ENCODE measurements around the gene HGFAC. TPM values are rescaled to one million over a fixed set of nuclear protein-coding genes. Genes with fewer than 3 reads are reported as not detected.

HGFAC gene
- total RNA-seq, 3 donors from 2014 or later: 0.95 TPM; not detected in 2

- ATAC-seq (no peak), DNase-seq (no peak)
- TF ChIP-seq, protein P1, sequence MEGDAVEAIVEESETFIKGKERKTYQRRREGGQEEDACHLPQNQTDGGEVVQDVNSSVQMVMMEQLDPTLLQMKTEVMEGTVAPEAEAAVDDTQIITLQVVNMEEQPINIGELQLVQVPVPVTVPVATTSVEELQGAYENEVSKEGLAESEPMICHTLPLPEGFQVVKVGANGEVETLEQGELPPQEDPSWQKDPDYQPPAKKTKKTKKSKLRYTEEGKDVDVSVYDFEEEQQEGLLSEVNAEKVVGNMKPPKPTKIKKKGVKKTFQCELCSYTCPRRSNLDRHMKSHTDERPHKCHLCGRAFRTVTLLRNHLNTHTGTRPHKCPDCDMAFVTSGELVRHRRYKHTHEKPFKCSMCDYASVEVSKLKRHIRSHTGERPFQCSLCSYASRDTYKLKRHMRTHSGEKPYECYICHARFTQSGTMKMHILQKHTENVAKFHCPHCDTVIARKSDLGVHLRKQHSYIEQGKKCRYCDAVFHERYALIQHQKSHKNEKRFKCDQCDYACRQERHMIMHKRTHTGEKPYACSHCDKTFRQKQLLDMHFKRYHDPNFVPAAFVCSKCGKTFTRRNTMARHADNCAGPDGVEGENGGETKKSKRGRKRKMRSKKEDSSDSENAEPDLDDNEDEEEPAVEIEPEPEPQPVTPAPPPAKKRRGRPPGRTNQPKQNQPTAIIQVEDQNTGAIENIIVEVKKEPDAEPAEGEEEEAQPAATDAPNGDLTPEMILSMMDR (IDR thresholded peaks at IDR 0.05): no peak
- Histone ChIP-seq H3K9me3 (no peaks in the 10 kb centered on the region), H3K36me3 (ENCODE audit: low read depth) (no peaks in the 10 kb centered on the region), H3K4me1 (ENCODE audit: low read depth) (no peaks in the 10 kb centered on the region), H3K4me3 (no peak overlapping the region)
- intact Hi-C loops (cut with DNase I, micrococcal nuclease): no loop called here
These were observed 17.2 kb upstream of the HGFAC start for GRCh38 chr4:3424522-3425095.

GRCh38 chr4:3426465-3427133 lies 15.2 kb upstream of the HGFAC start:
- no peaks in the 10 kb centered on the region for H3K4me1 ChIP-seq (ENCODE audit: low read depth)
- H3K9me3 ChIP-seq: no peaks in the 10 kb centered on the region
- TF ChIP-seq, protein P1 (IDR thresholded peaks at IDR 0.05): no peak
- H3K36me3 ChIP-seq (ENCODE audit: low read depth): no peaks in the 10 kb centered on the region
- ATAC-seq (no peak), DNase-seq (no peak)
- H3K4me3 ChIP-seq: no peak overlapping the region
- intact Hi-C loops (cut with DNase I, micrococcal nuclease): no loop called here

GRCh38 chr4:3427134-3427476 lies 14.7 kb upstream of the HGFAC start:
- TF ChIP-seq, protein P1 (IDR thresholded peaks at IDR 0.05): no peak

GRCh38 chr4:3427706-3428446 lies 13.9 kb upstream of the HGFAC start:
- intact Hi-C loops (cut with DNase I, micrococcal nuclease): no loop called here
- ATAC-seq (no peak), DNase-seq (no peak)
- Histone ChIP-seq H3K36me3 (ENCODE audit: low read depth) (no peaks in the 10 kb centered on the region), H3K4me1 (ENCODE audit: low read depth) (no peaks in the 10 kb centered on the region), H3K4me3 (no peak overlapping the region), H3K9me3 (no peaks in the 10 kb centered on the region)
- TF ChIP-seq, protein P1 (IDR thresholded peaks at IDR 0.05): no peak

More at GRCh38 chr4:3427134-3427476, 14.7 kb upstream of the HGFAC start:
- no peak for DNase-seq
- H3K4me3 ChIP-seq: no peak overlapping the region
- no peaks in the 10 kb centered on the region for H3K36me3 ChIP-seq (ENCODE audit: low read depth)
- no peak for ATAC-seq
- intact Hi-C loops (cut with DNase I, micrococcal nuclease): no loop called here
- H3K9me3 ChIP-seq: no peaks in the 10 kb centered on the region
- H3K4me1 ChIP-seq (ENCODE audit: low read depth): no peaks in the 10 kb centered on the region

DNA sequence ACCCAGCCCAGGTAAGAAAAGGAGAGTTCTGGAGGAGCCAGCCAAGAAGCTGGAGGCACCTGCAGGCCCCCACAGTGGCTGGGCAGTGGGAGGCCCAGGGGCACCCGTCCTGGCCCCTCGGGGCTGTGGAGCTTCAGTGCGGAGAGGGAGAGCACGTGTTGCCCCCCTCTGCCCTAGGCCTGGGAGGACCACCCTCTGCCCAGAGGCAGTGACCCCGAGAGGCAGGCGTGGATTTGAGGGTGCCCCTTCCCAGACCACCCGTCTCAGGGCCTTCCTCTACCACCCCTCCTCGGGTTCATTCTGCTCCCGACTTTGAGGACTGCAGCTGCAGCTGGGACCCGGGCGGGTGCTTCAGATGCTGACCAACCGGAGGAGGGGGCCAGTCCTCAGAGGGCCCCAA lies 12.1 kb upstream of the HGFAC start:
- Histone ChIP-seq H3K4me3 (no peak overlapping the region), H3K9me3 (no peaks in the 10 kb centered on the region), H3K36me3 (ENCODE audit: low read depth) (no peaks in the 10 kb centered on the region), H3K4me1 (ENCODE audit: low read depth) (no peaks in the 10 kb centered on the region)
- DNase-seq (no peak), ATAC-seq (no peak)
- TF ChIP-seq, protein P1 (IDR thresholded peaks at IDR 0.05): no peak
- intact Hi-C loops (cut with DNase I, micrococcal nuclease): no loop called here
